Naive thymus-derived CD8-positive, alpha-beta T cell (primary cell): ENCODE measurements around the gene TTLL3. TPM values are rescaled to one million over a fixed set of nuclear protein-coding genes. Genes with fewer than 3 reads are reported as not detected.
A peak's percentile ranks its signal among the peaks of the same experiment; 100 is the strongest.

ENCODE experiments used
- ATAC-seq, 2 donors: fragments of 150-1000 bp; cut with Tn5 transposase in 1 of 2; sonication (Bioruptor Pico), chemical (Tn5 transposase) in 1 of 2; 1 replicate in 1 of 2; 2 replicates in 1 of 2; pipeline ENCODE4 v1.10.0; 2021; ENCODE audit warnings: mild to moderate bottlenecking in 2 of 2, moderate library complexity in 2 of 2
- POLR2A ChIA-PET: fragments of 350-600 bp; sonication (Branson Sonifier 250); formaldehyde crosslinking; loops from one replicate; lab custom pipeline; 2021; ENCODE audit warnings: antibody characterized with exemption; lab: Charles Lee
- DNase-seq, 10 donors: peaks; one replicate each; pipeline versions ENCODE4 v3.0.0 to v3.0.0-alpha.2; 2020 to 2022
- H3K27ac Mint-ChIP-seq, 10 donors: one replicate each; pipeline ENCODE4 v1.8.0; 2020 to 2022; ENCODE audit warnings: mild to moderate bottlenecking in 10 of 10, mixed read lengths in 10 of 10, moderate library complexity in 4 of 10, inconsistent platforms in 1 of 10
- H3K27me3 Mint-ChIP-seq, 5 donors: one replicate each; pipeline ENCODE4 v1.8.0; 2021 to 2022; ENCODE audit warnings: mixed read lengths in 5 of 5
- H3K36me3 Mint-ChIP-seq, 3 donors: one replicate each; pipeline ENCODE4 v1.8.0; 2020 to 2022; ENCODE audit warnings: mixed read lengths in 3 of 3, mild to moderate bottlenecking in 2 of 3, inconsistent platforms in 1 of 3
- H3K4me1 Mint-ChIP-seq, 4 donors: one replicate each; pipeline ENCODE4 v1.8.0; 2021 to 2022; ENCODE audit warnings: mixed read lengths in 4 of 4
- H3K4me3 Mint-ChIP-seq, 10 donors: one replicate each; pipeline ENCODE4 v1.8.0; 2020 to 2022; ENCODE audit warnings: mild to moderate bottlenecking in 10 of 10, mixed read lengths in 10 of 10, moderate library complexity in 6 of 10, inconsistent platforms in 1 of 10
- H3K9me3 Mint-ChIP-seq, 9 donors: one replicate each; pipeline ENCODE4 v1.8.0; 2020 to 2022; ENCODE audit warnings: mixed read lengths in 9 of 9, mild to moderate bottlenecking in 3 of 9, inconsistent platforms in 1 of 9, moderate library complexity in 1 of 9
- polyA plus RNA-seq, 3 donors: library from polyadenylated mRNA; unstranded; fragments of 300-500 nt; fragmentation: Illumina TruSeq; gene quantifications; one replicate each; pipeline ENCODE4 v1.2.3, GENCODE V29; 2021
- total RNA-seq, 8 experiments: library from RNA in 2 of 8; stranded (reverse) in 2 of 8; gene quantifications; one replicate each; pipeline ENCODE4 v1.2.3 and lab custom pipeline; 2021 to 2026

The TTLL3 gene
- total and polyA plus RNA-seq, 5 experiments from 2014 or later = 1.3 to 65.6 (median 2.5) TPM

- Mint-ChIP-seq H3K36me3 (peaks cover 0 to 17% (median 3%) of the 10 kb centered on the region in 3 donors), H3K9me3 (no peaks in the 10 kb centered on the region), H3K27me3 (no peaks in the 10 kb centered on the region), H3K4me1 (peaks cover 5 to 10% (median 7%) of the 10 kb centered on the region in 4 donors), H3K27ac (peak overlapping the region in 1 of 10 donors; percentile 34), H3K4me3 (no peak overlapping the region)
- DNase-seq (no peak), ATAC-seq (no peak)
- POLR2A ChIA-PET = interaction anchor here (0.7 kb wide), 1 partner anchor 17 kb away, joined by 3 read pairs; no protein-coding TSS in a partner anchor
Observed at GRCh38 chr3:9828801-9829755, 19.0 kb downstream of the TTLL3 start.

GRCh38 chr3:9831253-9831652 is 21.2 kb downstream of the TTLL3 start:
- H3K27ac Mint-ChIP-seq = peak overlapping the region in 5 of 10 donors; percentile 30 to 51 (median 43)
- POLR2A ChIA-PET = interaction anchor here (0.6 to 1.1 kb wide), 2 partner anchors 14 to 35 kb away, joined by 3 to 5 read pairs; no protein-coding TSS in a partner anchor

GRCh38 chr3:9833078-9833477 is 23.0 kb downstream of the TTLL3 start:
- ATAC-seq = no peak
- Mint-ChIP-seq H3K27ac (no peak overlapping the region), H3K27me3 (no peaks in the 10 kb centered on the region), H3K36me3 (peaks cover 0 to 39% (median 8%) of the 10 kb centered on the region in 3 donors), H3K4me1 (peaks cover 5 to 10% (median 8%) of the 10 kb centered on the region in 4 donors), H3K4me3 (no peak overlapping the region), H3K9me3 (no peaks in the 10 kb centered on the region)
- POLR2A ChIA-PET = no interaction called here
- DNase-seq = no peak

More at GRCh38 chr3:9831253-9831652, 21.2 kb downstream of the TTLL3 start:
- peak in 1 of 2 donors; percentile 73 for ATAC-seq
- H3K4me1 Mint-ChIP-seq = peaks cover 5 to 10% (median 7%) of the 10 kb centered on the region in 4 donors
- no peaks in the 10 kb centered on the region for H3K27me3 Mint-ChIP-seq
- DNase-seq = peak in 1 of 10 donors; percentile 20
- peaks cover 0 to 33% (median 8%) of the 10 kb centered on the region in 3 donors for H3K36me3 Mint-ChIP-seq
- no peaks in the 10 kb centered on the region for H3K9me3 Mint-ChIP-seq
- H3K4me3 Mint-ChIP-seq = no peak overlapping the region

- peaks cover 0 to 44% (median 5%) of the 10 kb centered on the region in 3 donors for H3K36me3 Mint-ChIP-seq
- peak overlapping the region in 2 of 10 donors; percentile 71 to 76 for H3K27ac Mint-ChIP-seq
- H3K27me3 Mint-ChIP-seq = no peaks in the 10 kb centered on the region
Observed at GRCh38 chr3:9834520-9835380, 24.7 kb downstream of the TTLL3 start.

GRCh38 chr3:9837701-9838582 is 27.9 kb downstream of the TTLL3 start:
- peaks cover 0 to 63% (median 12%) of the 10 kb centered on the region in 3 donors for H3K36me3 Mint-ChIP-seq

More at GRCh38 chr3:9834520-9835380, 24.7 kb downstream of the TTLL3 start:
- no peaks in the 10 kb centered on the region for H3K9me3 Mint-ChIP-seq
- ATAC-seq = no peak
- H3K4me1 Mint-ChIP-seq = peaks cover 5 to 10% (median 8%) of the 10 kb centered on the region in 4 donors
- no peak for DNase-seq
- H3K4me3 Mint-ChIP-seq = peak overlapping the region in 1 of 10 donors; percentile 50
- POLR2A ChIA-PET = interaction anchor here (1.6 kb wide), 1 partner anchor 9 kb away, joined by 4 read pairs; the partner anchor contains the start of gene RPUSD3

GRCh38 chr3:9838856-9839255 is 28.8 kb downstream of the TTLL3 start:
- H3K27ac Mint-ChIP-seq = peak overlapping the region in 3 of 10 donors; percentile 10 to 39 (median 22)
- no peak overlapping the region for H3K4me3 Mint-ChIP-seq
- DNase-seq (no peak), ATAC-seq (no peak)
- H3K9me3 Mint-ChIP-seq = no peaks in the 10 kb centered on the region
- H3K36me3 Mint-ChIP-seq = peaks cover 0 to 58% (median 12%) of the 10 kb centered on the region in 3 donors
- peaks cover 9 to 28% (median 23%) of the 10 kb centered on the region in 4 donors for H3K4me1 Mint-ChIP-seq
- POLR2A ChIA-PET = interaction anchor here (0.7 kb wide), 1 partner anchor 353 kb away, joined by 3 read pairs; no protein-coding TSS in a partner anchor
- H3K27me3 Mint-ChIP-seq = no peaks in the 10 kb centered on the region

More at GRCh38 chr3:9837701-9838582, 27.9 kb downstream of the TTLL3 start:
- no peak for ATAC-seq
- peak overlapping the region in 2 of 10 donors; percentile 31 to 35 for H3K27ac Mint-ChIP-seq
- no peak overlapping the region for H3K4me3 Mint-ChIP-seq
- peaks cover 9 to 19% (median 13%) of the 10 kb centered on the region in 4 donors for H3K4me1 Mint-ChIP-seq
- POLR2A ChIA-PET = interaction anchor here (0.7 kb wide), 1 partner anchor 354 kb away, joined by 3 read pairs; no protein-coding TSS in a partner anchor
- no peaks in the 10 kb centered on the region for H3K27me3 Mint-ChIP-seq
- no peaks in the 10 kb centered on the region for H3K9me3 Mint-ChIP-seq
- DNase-seq = no peak

GRCh38 chr3:9841015-9841414 is 31.0 kb downstream of the TTLL3 start:
- POLR2A ChIA-PET = no interaction called here
- DNase-seq = no peak
- ATAC-seq = no peak
- peaks cover 0 to 44% (median 9%) of the 10 kb centered on the region in 3 donors for H3K36me3 Mint-ChIP-seq
- H3K4me3 Mint-ChIP-seq = peak overlapping the region in 2 of 10 donors; percentile 15 to 46
- H3K27me3 Mint-ChIP-seq = no peaks in the 10 kb centered on the region
- peak overlapping the region in 1 of 10 donors; percentile 19 for H3K27ac Mint-ChIP-seq
- peaks cover 9 to 39% (median 29%) of the 10 kb centered on the region in 4 donors for H3K4me1 Mint-ChIP-seq
- H3K9me3 Mint-ChIP-seq = no peaks in the 10 kb centered on the region

- Mint-ChIP-seq H3K27me3 (no peaks in the 10 kb centered on the region), H3K4me1 (peaks cover 12 to 41% (median 31%) of the 10 kb centered on the region in 4 donors), H3K27ac (peak within 1 kb of the TSS; percentile 82 to 96 (median 94)), H3K9me3 (no peaks in the 10 kb centered on the region), H3K4me3 (peak within 1 kb of the TSS; percentile 92 to 100 (median 96)), H3K36me3 (peaks cover 0 to 33% (median 6%) of the 10 kb centered on the region in 3 donors)
- POLR2A ChIA-PET = interaction anchor here (0.6 to 1.8 kb wide), 7 partner anchors 9 to 195 kb away, joined by 3 to 8 read pairs (median 5); partner anchors contain the start of genes CRELD1, JAGN1 and MTMR14
- DNase-seq = peak; percentile 90 to 99 (median 96)
- ATAC-seq = peak; percentile 99
Observed at GRCh38 chr3:9843715-9844438, 33.8 kb downstream of the TTLL3 start, which contains the start of gene RPUSD3. Gene RPUSD3 (minus strand): TSS chr3:9844008. CDS start chr3:9843990, 18 bp downstream.

GRCh38 chr3:9846231-9846630 is 36.2 kb downstream of the TTLL3 start:
- POLR2A ChIA-PET = interaction anchor here (0.6 to 1.2 kb wide), 3 partner anchors 18 to 53 kb away, joined by 3 to 6 read pairs (median 3); partner anchors contain the start of gene ARPC4
- no peak for ATAC-seq
- Mint-ChIP-seq H3K4me3 (no peak overlapping the region), H3K36me3 (peaks cover 0 to 12% (median 2%) of the 10 kb centered on the region in 3 donors), H3K27ac (no peak overlapping the region), H3K4me1 (peaks cover 12 to 37% (median 30%) of the 10 kb centered on the region in 4 donors), H3K9me3 (no peaks in the 10 kb centered on the region), H3K27me3 (no peaks in the 10 kb centered on the region)
- no peak for DNase-seq

GRCh38 chr3:9846931-9847488 is 36.9 kb downstream of the TTLL3 start:
- POLR2A ChIA-PET = interaction anchor here (0.7 to 1.2 kb wide), 2 partner anchors 44 to 54 kb away, joined by 3 to 6 read pairs; partner anchors contain the start of gene ARPC4
- no peak overlapping the region for H3K4me3 Mint-ChIP-seq
- ATAC-seq = no peak
- H3K27me3 Mint-ChIP-seq = no peaks in the 10 kb centered on the region
- peaks cover 0 to 5% (median 0%) of the 10 kb centered on the region in 3 donors for H3K36me3 Mint-ChIP-seq
- H3K27ac Mint-ChIP-seq = no peak overlapping the region
- no peak for DNase-seq
- H3K9me3 Mint-ChIP-seq = no peaks in the 10 kb centered on the region
- H3K4me1 Mint-ChIP-seq = peaks cover 9 to 32% (median 26%) of the 10 kb centered on the region in 4 donors
